Endothelial cell of umbilical vein (primary cell): Measurements from ENCODE around the gene TMEM109. TPM values are rescaled to one million over a fixed set of nuclear protein-coding genes. Genes with fewer than 3 reads are reported as not detected.

Experiments used
- BruUV-seq: library from RNA; stranded (reverse); fragments of 400-500 nt; replicated peaks from 2 replicates; lab custom pipeline; 2021; lab: Mats Ljungman, UMichigan
- CTCF ChIA-PET: fragments of 300-600, 350-600 bp; sonication (Branson Sonifier 250); formaldehyde crosslinking; loops from one replicate; lab custom pipeline; 2021; ENCODE audit warnings: antibody characterized with exemption, inconsistent platforms; lab: Charles Lee
- POLR2A ChIA-PET: fragments of 300-600, 350-600 bp; sonication (Branson Sonifier 250); formaldehyde crosslinking; loops from one replicate; lab custom pipeline; 2021; ENCODE audit warnings: antibody characterized with exemption, inconsistent platforms; lab: Charles Lee
- DNase-seq: peaks from one replicate; pipeline ENCODE4 v3.0.0-alpha.2; 2011; ENCODE audit warnings: low read depth, low spot score
- FAIRE-seq: peaks from 2 replicates; lab custom pipeline; 2011; peaks lifted over from hg19 to GRCh38; lab: Jason Lieb, UNC
- H2AFZ ChIP-seq: 2 replicates; pipeline ENCODE4 v1.6.0; 2012; ENCODE audit warnings: low read depth, low read length, control low read depth, inconsistent platforms
- H3K27ac ChIP-seq: 2 replicates; pipeline ENCODE4 v1.5.1; 2011; ENCODE audit warnings: low read depth, mild to moderate bottlenecking, control low read depth, low read length, moderate library complexity; ENCODE audit not compliant: insufficient read depth
- H3K27me3 ChIP-seq, 2 experiments: 2 replicates each; pipeline versions ENCODE4 v1.6.0 to v1.6.1; 2011; ENCODE audit warnings: low read length in 2 of 2, mixed read lengths in 1 of 2; ENCODE audit not compliant: control insufficient read depth in 2 of 2, insufficient read depth in 2 of 2
- H3K36me3 ChIP-seq, 2 experiments: 2 replicates in 1 of 2; 3 replicates in 1 of 2; pipeline ENCODE4 v1.5.1; 2011; ENCODE audit warnings: low read length in 2 of 2, mild to moderate bottlenecking in 1 of 2, moderate library complexity in 1 of 2; ENCODE audit not compliant: control insufficient read depth in 2 of 2, insufficient read depth in 2 of 2; ENCODE audit errors: extremely low read depth in 1 of 2
- H3K4me1 ChIP-seq: 3 replicates; pipeline ENCODE4 v1.5.1; 2011; ENCODE audit warnings: mild to moderate bottlenecking, low read length; ENCODE audit not compliant: control insufficient read depth, insufficient read depth; ENCODE audit errors: extremely low read depth
- H3K4me2 ChIP-seq: 2 replicates; pipeline ENCODE4 v1.6.1; 2011; ENCODE audit warnings: low read length, control low read depth, mixed read lengths; ENCODE audit not compliant: insufficient read depth
- H3K4me3 ChIP-seq, 3 experiments: fragments of 200-600 bp in 1 of 3; sonication (generic), shearing (Covaris generic) in 1 of 3; replicated peaks in 1 of 3; 2 replicates each; pipeline ENCODE4 v1.5.1; 2011 to 2016; ENCODE audit warnings: control low read depth in 3 of 3, low read length in 3 of 3, mild to moderate bottlenecking in 2 of 3, inconsistent platforms in 1 of 3, low read depth in 1 of 3, moderate library complexity in 1 of 3; ENCODE audit not compliant: insufficient read depth in 1 of 3
- H3K79me2 ChIP-seq: 2 replicates; pipeline ENCODE4 v1.6.0; 2012; ENCODE audit warnings: low read length, inconsistent platforms; ENCODE audit not compliant: control insufficient read depth, insufficient read depth
- H3K9ac ChIP-seq: replicated peaks from 2 replicates; pipeline ENCODE3; 2011; ENCODE audit warnings: low read length, control low read depth; ENCODE audit not compliant: insufficient read depth; ENCODE audit errors: extremely low read depth
- H3K9me1 ChIP-seq: replicated peaks from 3 replicates; pipeline ENCODE4 v1.6.0; 2011; ENCODE audit warnings: mild to moderate bottlenecking, low read length; ENCODE audit not compliant: control insufficient read depth, insufficient read depth; ENCODE audit errors: extremely low read depth
- H3K9me3 ChIP-seq: replicated peaks from 2 replicates; pipeline ENCODE4 v1.5.1; 2012; ENCODE audit warnings: low read length, inconsistent platforms; ENCODE audit not compliant: control insufficient read depth, insufficient read depth
- H4K20me1 ChIP-seq: replicated peaks from 2 replicates; pipeline ENCODE3; 2011; ENCODE audit warnings: mild to moderate bottlenecking, low read length; ENCODE audit not compliant: control insufficient read depth, insufficient read depth; ENCODE audit errors: extremely low read depth
- EZH2 ChIP-seq: IDR thresholded peaks from 2 replicates; pipeline ENCODE4 v1.6.1; 2012; ENCODE audit warnings: borderline replicate concordance, low read depth, mild to moderate bottlenecking, moderate library complexity, low read length, inconsistent platforms; ENCODE audit not compliant: severe bottlenecking
- FOS ChIP-seq: IDR thresholded peaks from 2 replicates; pipeline ENCODE4 v1.6.1; 2011; ENCODE audit warnings: mild to moderate bottlenecking, low read length, moderate library complexity, borderline replicate concordance; ENCODE audit not compliant: insufficient read depth
- GATA2 ChIP-seq: IDR thresholded peaks from 2 replicates; pipeline ENCODE4 v1.7.0; 2011; ENCODE audit warnings: low read depth, mild to moderate bottlenecking, moderate library complexity, mixed read lengths, low read length; ENCODE audit not compliant: insufficient read length, insufficient read depth
- JUN ChIP-seq: IDR thresholded peaks from 2 replicates; pipeline ENCODE4 v1.6.1; 2011; ENCODE audit warnings: borderline replicate concordance, low read depth; ENCODE audit not compliant: insufficient read length, insufficient read depth
- MYC ChIP-seq: IDR thresholded peaks from one replicate; pipeline ENCODE4 v1.6.1; 2011; ENCODE audit warnings: mild to moderate bottlenecking, low read depth, low read length
- POLR2A ChIP-seq: IDR thresholded peaks from 2 replicates; pipeline ENCODE4 v1.6.1; 2012; ENCODE audit warnings: low read depth, mild to moderate bottlenecking, control low read depth, low read length
- POLR2AphosphoS5 ChIP-seq: IDR thresholded peaks from 2 replicates; pipeline ENCODE4 v1.6.1; 2012; ENCODE audit warnings: low read depth, mild to moderate bottlenecking, control low read depth, low read length, moderate library complexity; ENCODE audit not compliant: insufficient read depth
- dilution Hi-C: fragments of 300-500 bp; cut with MboI; formaldehyde crosslinking; loops from one replicate; pipeline ENCODE4 v1.15.0; 2019; ENCODE audit warnings: low sequenced_read_pairs; ENCODE audit not compliant: extremely low pct_ligation_motif_present
- intact Hi-C: fragments of 100-400 bp; cut with micrococcal nuclease; formaldehyde crosslinking; loops from one replicate; pipeline ENCODE4 v1.10.0; 2022
- polyA plus RNA-seq, 4 experiments: library from polyadenylated mRNA; depleted of rRNA in 3 of 4; stranded (reverse) in 3 of 4; unstranded in 1 of 4; fragments of >200 nt; gene quantifications; 2 replicates each; pipeline versions ENCODE4 v1.2.1 to v1.2.3, GENCODE V29; 2011 to 2012; ENCODE audit warnings: missing spikeins in 1 of 4
- total RNA-seq: library from RNA; stranded (reverse); gene quantifications from 2 replicates; pipeline ENCODE4 v1.2.3, GENCODE V29; 2021
- TF ChIP-seq, protein P1 (sequence below), 2 donors: IDR thresholded peaks; 1 replicate in 1 of 2; 2 replicates in 1 of 2; pipeline ENCODE4 v1.5.1; 2011; ENCODE audit warnings: low read length in 2 of 2, mild to moderate bottlenecking in 2 of 2, moderate library complexity in 2 of 2, control low read depth in 1 of 2, inconsistent platforms in 1 of 2, low read depth in 1 of 2; ENCODE audit not compliant: insufficient read depth in 1 of 2; ENCODE audit errors: extremely low read depth in 1 of 2
- TF ChIP-seq, protein P2 (sequence below): IDR thresholded peaks from 2 replicates; pipeline ENCODE4 v1.6.1; 2011; ENCODE audit not compliant: insufficient read depth, insufficient read length

Gene TMEM109
- total and polyA plus RNA-seq, 2 donors (not counting 3 experiments of a cell fraction or from before 2014, with no cell fraction given) = 143 to 192 TPM

DNA sequence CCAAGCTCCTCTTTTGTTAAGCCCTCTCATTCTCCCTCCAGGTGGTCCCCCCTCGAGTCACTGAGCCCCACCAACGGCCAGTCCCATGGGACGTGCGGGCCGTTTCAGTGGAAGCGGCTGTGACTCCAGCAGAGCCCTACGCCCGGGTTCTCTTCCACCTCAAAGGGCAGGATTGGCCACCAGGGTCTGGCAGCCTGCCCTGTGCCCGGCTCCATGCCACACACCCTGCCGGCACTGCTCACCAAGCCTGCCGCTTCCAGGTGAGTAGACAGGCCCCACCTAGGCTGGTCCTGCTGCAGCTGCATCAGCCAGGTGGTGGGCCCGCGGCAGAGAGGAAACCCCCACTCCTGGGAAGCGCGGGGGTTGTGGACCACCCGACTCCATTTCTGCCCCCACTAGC, 13.6 kb downstream of the TMEM109 start:
- Histone ChIP-seq H3K4me3 (no peak overlapping the region), H3K9me3 (no peaks in the 10 kb centered on the region), H3K27ac (no peak overlapping the region), H3K79me2 (no peaks in the 10 kb centered on the region), H3K9ac (no peak overlapping the region), H3K9me1 (no peaks in the 10 kb centered on the region), H3K27me3 (no peaks in the 10 kb centered on the region), H3K36me3 (peaks cover 3 to 34% of the 10 kb centered on the region in 2 experiments), H4K20me1 (no peaks in the 10 kb centered on the region), H3K4me1 (peaks cover 10% of the 10 kb centered on the region), H2AFZ (no peak overlapping the region), H3K4me2 (no peak overlapping the region)
- dilution Hi-C loops = no loop called here
- no peak for TF ChIP-seq MYC
- TF ChIP-seq GATA2 = no peak
- no peak for TF ChIP-seq POLR2AphosphoS5
- TF ChIP-seq FOS = no peak
- no peak for TF ChIP-seq JUN
- TF ChIP-seq, protein P1, sequence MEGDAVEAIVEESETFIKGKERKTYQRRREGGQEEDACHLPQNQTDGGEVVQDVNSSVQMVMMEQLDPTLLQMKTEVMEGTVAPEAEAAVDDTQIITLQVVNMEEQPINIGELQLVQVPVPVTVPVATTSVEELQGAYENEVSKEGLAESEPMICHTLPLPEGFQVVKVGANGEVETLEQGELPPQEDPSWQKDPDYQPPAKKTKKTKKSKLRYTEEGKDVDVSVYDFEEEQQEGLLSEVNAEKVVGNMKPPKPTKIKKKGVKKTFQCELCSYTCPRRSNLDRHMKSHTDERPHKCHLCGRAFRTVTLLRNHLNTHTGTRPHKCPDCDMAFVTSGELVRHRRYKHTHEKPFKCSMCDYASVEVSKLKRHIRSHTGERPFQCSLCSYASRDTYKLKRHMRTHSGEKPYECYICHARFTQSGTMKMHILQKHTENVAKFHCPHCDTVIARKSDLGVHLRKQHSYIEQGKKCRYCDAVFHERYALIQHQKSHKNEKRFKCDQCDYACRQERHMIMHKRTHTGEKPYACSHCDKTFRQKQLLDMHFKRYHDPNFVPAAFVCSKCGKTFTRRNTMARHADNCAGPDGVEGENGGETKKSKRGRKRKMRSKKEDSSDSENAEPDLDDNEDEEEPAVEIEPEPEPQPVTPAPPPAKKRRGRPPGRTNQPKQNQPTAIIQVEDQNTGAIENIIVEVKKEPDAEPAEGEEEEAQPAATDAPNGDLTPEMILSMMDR (IDR thresholded peaks at IDR 0.05; ENCODE audit: extremely low read depth in 1 of 2, insufficient read depth in 1 of 2, low read depth in 1 of 2, low read length in 2 of 2) = no peak
- no peak for TF ChIP-seq POLR2A
- TF ChIP-seq, protein P2, sequence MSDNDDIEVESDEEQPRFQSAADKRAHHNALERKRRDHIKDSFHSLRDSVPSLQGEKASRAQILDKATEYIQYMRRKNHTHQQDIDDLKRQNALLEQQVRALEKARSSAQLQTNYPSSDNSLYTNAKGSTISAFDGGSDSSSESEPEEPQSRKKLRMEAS = no peak
- no peak for TF ChIP-seq EZH2
- intact Hi-C loops = no loop called here
- ChIA-PET POLR2A (no interaction called here), CTCF (interaction anchor here (0.9 to 1.0 kb wide), 2 partner anchors 13 to 40 kb away, joined by 3 to 4 read pairs; no protein-coding TSS in a partner anchor)
- FAIRE-seq = no peak
- BruUV-seq = no TSS peak
- DNase-seq = no peak
